Rectal smooth muscle tissue (tissue), 1 donor: ENCODE results near the gene PTPRG.

Experiments used
- H3K27ac ChIP-seq: one replicate; pipeline ENCODE4 v1.7.0; 2013; ENCODE audit warnings: low read depth, low read length, inconsistent platforms
- H3K27me3 ChIP-seq: one replicate; pipeline ENCODE4 v1.7.0; 2013; ENCODE audit warnings: low read length; ENCODE audit not compliant: control insufficient read depth, insufficient read depth
- H3K36me3 ChIP-seq: one replicate; pipeline ENCODE4 v1.7.0; 2013; ENCODE audit warnings: low read length; ENCODE audit not compliant: control insufficient read depth, insufficient read depth
- H3K4me1 ChIP-seq: one replicate; pipeline ENCODE4 v1.7.0; 2013; ENCODE audit warnings: low read length; ENCODE audit not compliant: control insufficient read depth, insufficient read depth
- H3K4me3 ChIP-seq: one replicate; pipeline ENCODE4 v1.7.0; 2013; ENCODE audit warnings: low read length
- H3K9ac ChIP-seq: one replicate; pipeline ENCODE4 v1.7.0; 2013; ENCODE audit warnings: low read length

The PTPRG gene

DNA sequence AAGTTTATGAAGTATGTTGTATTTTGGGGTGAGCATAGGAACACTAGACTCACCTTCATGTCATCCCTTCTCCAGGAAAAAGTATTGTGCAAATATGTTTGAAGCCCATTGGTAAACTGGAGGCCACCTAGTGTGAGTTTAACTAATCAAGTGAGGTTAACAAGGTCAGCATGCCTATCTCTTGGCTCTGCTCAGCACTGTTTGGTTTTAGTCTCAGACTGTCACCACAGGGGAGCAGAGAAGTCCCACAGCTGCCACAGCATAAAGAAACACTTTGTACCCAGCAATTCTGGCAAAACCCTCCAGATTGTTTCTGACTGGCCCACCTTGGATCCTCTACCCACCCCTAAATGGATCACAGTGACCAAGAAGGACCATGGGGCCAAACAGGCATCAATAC, 659.2 kb downstream of the PTPRG start:
- no peaks in the 10 kb centered on the region for H3K4me1 ChIP-seq
- no peaks in the 10 kb centered on the region for H3K27me3 ChIP-seq
- H3K9ac ChIP-seq, result no peak overlapping the region
- no peaks in the 10 kb centered on the region for H3K36me3 ChIP-seq
- H3K27ac ChIP-seq, result no peak overlapping the region
- H3K4me3 ChIP-seq, result no peak overlapping the region

GRCh38 chr3:62225051-62225450, 663.7 kb downstream of the PTPRG start:
- Histone ChIP-seq H3K36me3 (no peaks in the 10 kb centered on the region), H3K27ac (no peak overlapping the region)

GRCh38 chr3:62226601-62227339, 665.4 kb downstream of the PTPRG start:
- no peaks in the 10 kb centered on the region for H3K4me1 ChIP-seq
- H3K36me3 ChIP-seq, result no peaks in the 10 kb centered on the region

More at GRCh38 chr3:62225051-62225450, 663.7 kb downstream of the PTPRG start:
- no peaks in the 10 kb centered on the region for H3K4me1 ChIP-seq
- H3K4me3 ChIP-seq, result no peak overlapping the region
- no peaks in the 10 kb centered on the region for H3K27me3 ChIP-seq
- no peak overlapping the region for H3K9ac ChIP-seq

GRCh38 chr3:62228467-62228866, 667.1 kb downstream of the PTPRG start:
- Histone ChIP-seq H3K9ac (no peak overlapping the region), H3K4me1 (no peaks in the 10 kb centered on the region), H3K36me3 (no peaks in the 10 kb centered on the region), H3K27me3 (no peaks in the 10 kb centered on the region), H3K4me3 (no peak overlapping the region), H3K27ac (no peak overlapping the region)

More at GRCh38 chr3:62226601-62227339, 665.4 kb downstream of the PTPRG start:
- no peak overlapping the region for H3K27ac ChIP-seq
- no peaks in the 10 kb centered on the region for H3K27me3 ChIP-seq
- no peak overlapping the region for H3K4me3 ChIP-seq
- H3K9ac ChIP-seq, result no peak overlapping the region

- H3K4me3 ChIP-seq, result no peak overlapping the region
- H3K27ac ChIP-seq, result no peak overlapping the region
- H3K27me3 ChIP-seq, result no peaks in the 10 kb centered on the region
- H3K36me3 ChIP-seq, result no peaks in the 10 kb centered on the region
- no peak overlapping the region for H3K9ac ChIP-seq
- no peaks in the 10 kb centered on the region for H3K4me1 ChIP-seq
Measured at GRCh38 chr3:62229211-62229610, 667.8 kb downstream of the PTPRG start.

GRCh38 chr3:62229908-62230307, 668.5 kb downstream of the PTPRG start:
- H3K27me3 ChIP-seq, result no peaks in the 10 kb centered on the region
- H3K4me3 ChIP-seq, result no peak overlapping the region
- H3K4me1 ChIP-seq, result no peaks in the 10 kb centered on the region
- no peak overlapping the region for H3K27ac ChIP-seq
- no peaks in the 10 kb centered on the region for H3K36me3 ChIP-seq
- no peak overlapping the region for H3K9ac ChIP-seq

DNA sequence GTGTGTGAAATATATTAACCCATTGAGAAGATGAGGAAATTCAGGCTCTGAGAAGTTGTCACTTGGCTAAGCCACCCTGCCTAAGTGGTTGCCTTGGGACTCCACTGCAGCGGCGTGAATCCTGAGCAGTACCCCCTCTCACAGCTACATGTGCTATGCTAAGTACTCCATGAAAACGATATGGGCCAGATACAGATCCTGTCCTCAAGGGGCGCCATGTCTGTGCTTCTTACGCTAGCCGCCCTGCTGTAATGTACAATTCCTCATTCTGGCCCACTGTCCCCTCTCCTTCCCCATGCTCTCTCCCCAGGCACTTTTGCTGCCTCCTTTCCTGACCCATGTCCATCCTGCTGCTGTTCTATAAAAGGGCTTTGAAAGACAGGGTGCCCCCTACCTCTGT, 671.7 kb downstream of the PTPRG start:
- no peak overlapping the region for H3K4me3 ChIP-seq
- no peak overlapping the region for H3K27ac ChIP-seq
- no peaks in the 10 kb centered on the region for H3K27me3 ChIP-seq
- H3K9ac ChIP-seq, result no peak overlapping the region
- no peaks in the 10 kb centered on the region for H3K36me3 ChIP-seq
- H3K4me1 ChIP-seq, result no peaks in the 10 kb centered on the region

- H3K4me3 ChIP-seq, result no peak overlapping the region
- no peaks in the 10 kb centered on the region for H3K27me3 ChIP-seq
- no peak overlapping the region for H3K9ac ChIP-seq
- H3K36me3 ChIP-seq, result no peaks in the 10 kb centered on the region
- H3K27ac ChIP-seq, result no peak overlapping the region
- H3K4me1 ChIP-seq, result no peaks in the 10 kb centered on the region
Measured at GRCh38 chr3:62236016-62236415, 674.6 kb downstream of the PTPRG start.

DNA sequence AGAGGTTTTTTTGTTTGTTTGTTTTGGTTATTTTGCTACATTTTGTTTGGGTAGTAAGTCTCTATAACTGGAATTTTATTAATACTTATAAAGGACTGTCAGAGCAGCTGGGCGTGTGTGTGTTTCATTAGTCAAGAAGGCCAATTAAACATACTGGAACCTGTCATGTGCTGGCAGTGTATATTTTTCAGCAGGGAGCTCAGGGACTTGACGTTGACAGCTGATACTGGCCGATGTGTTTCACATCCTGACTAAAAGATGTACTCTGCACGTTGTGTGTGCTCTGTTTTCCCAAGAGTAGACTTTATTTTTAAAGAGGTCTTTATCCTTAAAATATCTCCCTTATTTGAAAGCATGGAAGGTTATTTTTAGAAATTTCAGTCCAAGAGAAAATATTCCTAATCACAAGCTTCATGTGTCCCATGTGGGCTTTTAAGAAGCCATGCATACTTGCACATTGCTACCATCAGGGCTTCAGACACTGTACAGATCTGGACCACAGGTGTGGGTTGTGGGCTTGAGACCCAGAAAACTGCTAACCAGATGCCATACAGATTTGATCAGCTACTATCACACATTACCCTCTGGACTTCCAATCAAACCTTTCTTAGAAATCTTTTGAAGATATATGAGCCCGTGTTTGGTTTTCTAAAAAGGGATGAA, 676.0 kb downstream of the PTPRG start:
- Histone ChIP-seq H3K36me3 (no peaks in the 10 kb centered on the region), H3K4me3 (no peak overlapping the region), H3K4me1 (no peaks in the 10 kb centered on the region), H3K27ac (no peak overlapping the region), H3K27me3 (no peaks in the 10 kb centered on the region), H3K9ac (no peak overlapping the region)

GRCh38 chr3:62238003-62238402, 676.6 kb downstream of the PTPRG start:
- Histone ChIP-seq H3K4me3 (no peak overlapping the region), H3K27me3 (no peaks in the 10 kb centered on the region), H3K9ac (no peak overlapping the region), H3K27ac (no peak overlapping the region), H3K4me1 (no peaks in the 10 kb centered on the region), H3K36me3 (no peaks in the 10 kb centered on the region)

DNA sequence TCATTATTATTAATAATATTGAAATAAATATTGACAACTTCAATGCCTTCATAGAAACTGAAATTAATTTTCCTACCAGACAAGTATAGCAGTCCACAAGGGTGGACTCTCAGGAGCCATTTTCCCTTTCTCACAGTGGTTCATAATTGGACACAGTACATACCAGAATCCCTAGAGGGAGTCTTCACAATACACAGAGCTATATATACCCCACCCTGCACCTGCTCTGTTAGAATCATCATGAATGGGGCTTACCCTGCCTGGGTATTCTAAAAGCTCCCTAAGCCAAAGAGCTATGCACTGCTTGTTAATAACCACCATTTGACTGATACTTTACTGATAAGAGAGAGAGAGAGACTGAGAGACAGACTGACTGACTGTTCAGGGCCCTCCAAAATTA, 677.1 kb downstream of the PTPRG start:
- Histone ChIP-seq H3K27ac (no peak overlapping the region), H3K27me3 (no peaks in the 10 kb centered on the region), H3K36me3 (no peaks in the 10 kb centered on the region), H3K9ac (no peak overlapping the region), H3K4me1 (no peaks in the 10 kb centered on the region), H3K4me3 (no peak overlapping the region)

DNA sequence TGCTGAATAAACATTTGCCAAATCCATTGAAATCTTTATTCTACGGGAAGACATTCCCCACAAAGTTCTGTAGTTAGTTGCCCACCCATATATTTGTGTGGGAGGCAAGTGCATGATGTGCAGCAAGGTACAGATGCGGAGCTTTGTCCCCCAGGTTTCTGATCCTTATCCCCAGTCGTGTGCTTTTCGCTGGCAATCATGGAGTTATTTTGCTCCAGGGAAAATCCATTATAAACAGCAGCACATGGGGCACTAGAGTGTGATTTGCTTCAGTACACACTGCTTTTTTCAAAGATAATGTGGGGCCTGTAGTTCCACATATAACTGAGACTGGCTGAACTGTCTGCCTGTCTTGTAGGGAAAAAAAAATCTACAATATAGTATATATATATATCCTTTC, 679.9 kb downstream of the PTPRG start:
- Histone ChIP-seq H3K27me3 (no peaks in the 10 kb centered on the region), H3K27ac (no peak overlapping the region)

More for the DNA sequence above, 679.9 kb downstream of the PTPRG start:
- H3K9ac ChIP-seq, result no peak overlapping the region
- no peak overlapping the region for H3K4me3 ChIP-seq
- H3K36me3 ChIP-seq, result no peaks in the 10 kb centered on the region
- no peaks in the 10 kb centered on the region for H3K4me1 ChIP-seq
